GM18502 (cell line): ENCODE data around the gene CYP51A1.
"Not testable (repeated sequence)": the region's sequence is repeated elsewhere in the genome, so short reads cannot be mapped to it uniquely, and the experiment has no call there.

Experiments
- ATAC-seq: cut with Tn5 transposase; IDR thresholded peaks from one replicate; pipeline ENCODE4 v1.9.1; 2021; ENCODE audit warnings: mild to moderate bottlenecking; ENCODE audit not compliant: unreplicated experiment, poor library complexity

The CYP51A1 gene

GRCh38 chr7:92131764-92132330 is 2.4 kb downstream of the CYP51A1 start:
- ATAC-seq = no peak

DNA sequence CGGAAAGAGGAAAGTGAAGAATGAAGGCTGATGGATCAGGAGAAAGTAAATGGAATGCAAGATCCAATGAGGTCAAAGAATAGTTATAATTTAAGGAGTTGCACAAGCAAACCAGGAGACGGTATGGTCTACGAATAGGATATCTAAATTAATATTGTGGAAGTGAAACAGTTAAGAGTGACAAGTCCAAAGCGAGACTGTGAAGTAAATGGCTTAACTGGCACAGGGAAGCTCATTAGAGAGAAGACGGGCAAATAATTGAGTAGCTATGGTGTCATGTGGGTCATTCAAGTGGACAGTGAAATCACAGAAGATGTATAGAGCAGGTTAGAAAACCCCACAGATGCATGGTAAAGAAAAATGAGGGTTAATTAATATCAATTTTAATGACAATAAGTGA is 3.2 kb downstream of the CYP51A1 start:
- ATAC-seq = no peak

- ATAC-seq = no peak
Observed at GRCh38 chr7:92121681-92122080, 12.6 kb downstream of the CYP51A1 start.

DNA sequence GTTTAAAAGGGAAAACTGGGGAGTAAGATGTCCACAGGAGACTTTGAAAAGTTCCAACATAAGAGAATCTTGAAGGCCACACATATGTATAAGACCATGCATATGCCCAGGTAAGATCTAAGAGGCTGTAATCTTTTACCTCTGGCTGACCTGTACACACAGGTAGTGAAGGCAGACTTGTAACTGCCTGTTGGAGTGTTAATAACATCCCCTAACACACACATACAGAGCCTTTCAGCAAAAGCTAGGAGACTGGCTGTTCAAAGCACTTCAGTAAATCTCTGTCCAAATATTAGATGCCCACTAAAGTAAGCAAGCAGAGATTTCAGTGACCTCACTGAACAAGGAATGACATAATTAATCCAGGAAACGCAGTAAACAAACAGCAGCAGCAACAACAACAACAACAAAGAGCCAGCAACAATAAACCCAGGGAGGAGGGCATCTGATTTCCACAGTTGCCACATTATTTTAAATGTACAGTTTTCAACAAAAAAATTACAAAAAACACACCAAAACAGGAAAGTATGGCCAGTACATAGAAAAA is 15.0 kb downstream of the CYP51A1 start:
- ATAC-seq = no peak

DNA sequence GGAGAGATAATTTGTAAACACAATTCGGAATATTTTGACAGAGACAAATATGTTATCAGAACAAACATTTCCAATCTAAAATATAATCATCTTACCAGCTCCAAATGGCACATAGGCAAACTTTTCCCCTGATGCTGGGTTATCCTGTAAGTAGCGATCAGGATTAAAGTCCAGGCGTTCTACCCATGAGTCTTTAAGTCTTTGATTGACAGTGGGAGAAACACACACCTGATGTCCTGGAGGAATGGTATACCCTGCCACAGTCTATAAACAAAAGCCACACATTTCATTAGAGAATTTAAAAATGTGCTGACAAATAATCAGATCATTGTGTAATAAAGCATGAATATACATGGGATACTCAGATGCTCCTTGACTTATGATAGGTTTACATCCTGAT is 17.3 kb downstream of the CYP51A1 start:
- ATAC-seq = no peak

DNA sequence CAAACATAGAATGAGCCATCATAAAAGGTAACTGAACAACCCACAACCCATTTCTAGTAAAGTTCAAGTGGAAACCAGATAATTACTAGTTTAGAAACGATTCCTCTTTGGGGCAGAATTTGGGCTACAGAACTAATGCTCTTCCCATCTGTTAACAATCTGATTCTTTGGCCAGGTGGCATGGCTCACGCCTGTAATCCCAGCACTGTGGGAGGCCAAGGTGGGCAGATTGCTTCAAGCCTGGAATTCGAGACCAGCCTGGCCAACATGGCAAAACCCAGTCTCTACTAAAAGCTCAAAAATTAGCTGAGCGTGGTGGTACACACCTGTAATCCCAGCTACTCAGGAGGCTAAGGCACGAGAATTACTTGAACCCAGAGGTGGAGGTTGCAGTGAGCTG is 18.5 kb downstream of the CYP51A1 start:
- no peak for ATAC-seq

DNA sequence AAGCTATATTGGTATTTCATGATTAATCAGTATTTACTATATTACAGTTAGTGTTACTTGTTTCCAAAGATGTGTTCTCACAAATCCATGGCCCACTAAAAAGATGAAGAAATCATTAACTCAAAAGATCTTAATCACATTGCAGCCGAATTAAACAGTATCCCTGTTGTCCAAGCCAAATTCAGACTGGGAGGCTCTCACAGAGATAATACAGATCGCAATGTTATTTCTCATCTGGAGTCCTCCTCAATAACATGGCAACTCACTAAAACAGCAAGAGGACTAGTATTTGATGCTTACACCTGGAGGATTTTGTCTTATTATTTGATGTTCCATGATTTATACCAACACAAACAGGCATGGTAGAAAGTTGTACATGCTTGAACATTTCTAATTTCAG is 23.4 kb downstream of the CYP51A1 start:
- no peak for ATAC-seq

DNA sequence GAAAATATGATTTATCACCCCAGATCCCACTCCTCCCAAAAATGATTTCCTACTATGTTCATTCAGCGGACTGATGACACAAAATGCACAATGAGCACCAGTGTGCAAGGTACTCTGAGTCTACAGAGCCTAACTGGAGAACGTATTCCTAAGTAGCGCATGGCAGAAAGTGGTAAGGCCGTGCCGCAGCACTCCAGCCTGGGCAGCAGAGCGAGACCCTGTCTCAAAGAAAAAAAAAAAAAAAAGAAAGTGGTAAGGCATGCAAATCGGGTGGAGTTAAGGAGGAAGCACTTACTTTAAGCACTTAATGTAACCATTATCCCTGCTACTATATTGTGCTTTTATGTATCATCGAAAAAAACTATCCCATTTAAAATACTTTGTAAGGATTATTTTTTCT is 25.5 kb downstream of the CYP51A1 start:
- ATAC-seq = no peak

GRCh38 chr7:92102862-92103261 is 31.4 kb downstream of the CYP51A1 start:
- not testable (repeated sequence) for ATAC-seq

DNA sequence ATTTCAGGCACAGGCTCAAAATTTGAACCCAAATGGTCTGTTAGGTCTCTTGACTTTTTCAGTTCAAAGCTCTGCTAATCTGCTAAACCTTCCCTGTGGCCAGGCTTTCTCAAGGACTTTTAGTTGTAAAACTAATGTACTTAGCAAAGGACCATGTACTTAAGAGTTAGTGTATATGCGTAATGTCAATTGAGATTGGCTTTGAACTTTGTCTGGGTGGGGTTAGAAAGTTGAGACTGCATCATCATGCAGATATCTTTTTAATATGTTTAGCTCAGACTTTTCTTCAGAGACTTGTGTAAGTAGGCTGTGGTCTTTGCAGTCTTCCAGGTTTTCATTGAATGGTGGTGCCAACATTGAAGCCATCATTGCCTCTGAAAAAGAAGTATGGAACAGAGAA is 33.7 kb downstream of the CYP51A1 start:
- ATAC-seq = no peak

- ATAC-seq = no peak
Observed at GRCh38 chr7:92095380-92095779, 38.9 kb downstream of the CYP51A1 start.

- ATAC-seq = no peak
Observed at GRCh38 chr7:92092210-92092609, 42.1 kb downstream of the CYP51A1 start.

GRCh38 chr7:92088266-92088665 is 46.0 kb downstream of the CYP51A1 start:
- ATAC-seq = no peak

- ATAC-seq = not testable (repeated sequence)
Observed at GRCh38 chr7:92083922-92084321, 50.4 kb downstream of the CYP51A1 start.

- ATAC-seq = no peak
Observed at GRCh38 chr7:92076509-92076908, 57.8 kb downstream of the CYP51A1 start.

DNA sequence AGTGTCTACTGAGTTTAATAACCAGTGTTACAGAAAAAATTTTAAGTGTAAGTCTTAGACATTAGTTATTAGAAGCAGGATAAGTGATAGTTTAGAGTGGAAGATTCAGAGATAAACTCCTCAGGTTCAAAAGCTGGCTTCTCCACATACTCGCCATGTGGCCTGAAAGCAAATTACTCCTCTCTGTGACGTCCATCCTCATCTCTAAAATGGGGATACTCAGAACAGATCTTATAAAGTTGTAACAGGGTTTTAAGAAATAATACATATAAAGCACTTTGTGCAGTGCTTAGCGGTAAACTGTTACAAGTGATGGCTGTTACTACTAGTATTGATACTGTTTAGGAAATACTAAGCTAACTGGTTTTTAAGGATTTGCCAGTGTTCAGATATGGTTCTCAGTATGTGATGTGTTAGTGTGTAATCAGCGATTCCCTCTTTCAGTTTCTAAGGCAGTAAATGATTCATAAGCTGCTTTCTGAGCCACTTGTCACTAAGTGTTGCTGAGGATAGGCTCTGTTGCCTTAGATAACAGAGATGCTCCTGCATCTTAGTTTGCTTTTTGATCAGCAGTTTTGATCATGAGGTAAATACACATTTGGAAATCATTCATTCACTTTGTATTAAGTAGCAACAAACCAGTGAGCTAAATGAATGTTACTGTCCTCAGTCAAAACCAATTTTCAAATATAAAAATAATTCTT is 58.7 kb downstream of the CYP51A1 start:
- peak; percentile 92 for ATAC-seq

DNA sequence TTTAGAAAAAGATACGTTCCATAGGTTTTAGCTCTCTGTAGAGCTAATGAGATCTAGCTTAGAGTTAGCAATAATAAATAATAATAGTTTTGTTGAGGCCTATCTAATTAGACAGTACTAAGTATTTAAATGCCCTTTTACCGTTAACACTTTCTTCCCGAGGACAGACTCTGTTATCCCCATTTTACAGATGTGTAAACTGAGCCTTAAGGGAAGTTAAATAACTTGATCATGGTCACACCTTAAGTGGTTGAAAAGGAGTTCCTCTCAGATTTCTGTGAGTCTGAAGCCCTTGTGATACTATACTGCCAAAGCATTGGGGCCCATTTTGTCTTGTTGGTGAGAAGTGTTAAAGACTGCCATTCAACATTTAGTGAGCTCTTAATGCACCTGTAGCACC is 61.6 kb downstream of the CYP51A1 start:
- ATAC-seq = no peak

GRCh38 chr7:92072121-92072520 is 62.2 kb downstream of the CYP51A1 start:
- ATAC-seq = no peak

DNA sequence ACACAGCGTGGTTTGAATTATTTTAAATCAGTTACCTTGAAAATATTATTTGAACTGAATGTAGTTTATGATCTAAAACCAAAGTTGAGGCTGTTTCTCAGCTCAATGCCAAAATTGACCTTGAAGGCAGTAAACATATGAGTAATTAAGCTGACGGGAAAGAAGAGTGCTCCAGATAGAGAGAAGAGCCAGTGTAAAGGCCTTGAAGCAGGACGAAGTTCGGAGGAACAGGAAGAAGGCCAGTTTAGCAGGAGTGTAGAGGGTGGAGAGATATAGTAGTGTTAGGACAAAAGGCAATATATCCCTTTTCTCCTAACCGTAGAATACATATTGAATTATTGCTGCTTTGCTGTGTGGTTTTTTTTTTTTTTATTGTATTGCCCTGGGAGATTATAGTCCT is 63.2 kb downstream of the CYP51A1 start:
- ATAC-seq = no peak

DNA sequence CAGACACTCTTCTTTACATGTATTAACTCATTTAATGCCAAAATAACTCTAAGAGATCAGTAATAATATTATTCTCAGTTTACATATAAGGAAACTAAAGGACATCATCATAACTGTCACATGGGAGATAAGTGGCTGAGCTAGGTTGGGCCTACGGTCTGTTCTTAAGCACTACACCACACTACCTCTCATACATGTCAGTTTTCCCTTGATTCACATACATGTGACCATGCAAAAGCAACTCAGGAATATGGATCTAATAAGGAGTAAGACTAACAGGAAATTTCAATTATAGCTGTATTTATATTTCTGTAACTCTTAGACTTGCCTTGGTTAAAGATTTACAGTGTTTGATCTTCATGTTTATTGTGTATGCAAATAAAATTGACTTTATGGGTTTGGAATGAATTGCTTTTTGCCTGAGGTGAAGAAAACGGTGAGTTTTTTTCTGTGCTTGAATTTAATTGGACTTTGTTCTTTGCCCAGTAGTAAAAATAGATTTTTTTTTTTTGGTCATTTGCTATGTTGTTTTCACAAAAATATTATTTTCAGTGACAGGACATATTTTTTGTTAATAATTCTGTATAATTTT is 69.7 kb downstream of the CYP51A1 start:
- no peak for ATAC-seq
